GM18511 (cell line): ENCODE data around the gene ADAMTS8.

ENCODE experiments used
- ATAC-seq: cut with Tn5 transposase; IDR thresholded peaks from one replicate; pipeline ENCODE4 v1.9.1; 2021; ENCODE audit warnings: mild to moderate bottlenecking, moderate library complexity; ENCODE audit not compliant: unreplicated experiment

Gene ADAMTS8

GRCh38 chr11:130399196-130399595, 29.2 kb downstream of the ADAMTS8 start:
- ATAC-seq = no peak

GRCh38 chr11:130397780-130398179, 30.6 kb downstream of the ADAMTS8 start:
- ATAC-seq = no peak

GRCh38 chr11:130396965-130397364, 31.4 kb downstream of the ADAMTS8 start:
- ATAC-seq = peak; percentile 55

GRCh38 chr11:130394615-130395014, 33.8 kb downstream of the ADAMTS8 start:
- no peak for ATAC-seq

- ATAC-seq = no peak
Measured at GRCh38 chr11:130391711-130392110, 36.7 kb downstream of the ADAMTS8 start.

- no peak for ATAC-seq
Measured at GRCh38 chr11:130390071-130390758, 38.2 kb downstream of the ADAMTS8 start.

GRCh38 chr11:130389335-130389935, 39.0 kb downstream of the ADAMTS8 start:
- ATAC-seq = no peak

- no peak for ATAC-seq
Measured at GRCh38 chr11:130388607-130389205, 39.7 kb downstream of the ADAMTS8 start.

- ATAC-seq = no peak
Measured at GRCh38 chr11:130386056-130386455, 42.4 kb downstream of the ADAMTS8 start.

GRCh38 chr11:130383344-130384211, 44.8 kb downstream of the ADAMTS8 start:
- no peak for ATAC-seq

GRCh38 chr11:130381317-130381716, 47.1 kb downstream of the ADAMTS8 start:
- no peak for ATAC-seq

- no peak for ATAC-seq
Measured at GRCh38 chr11:130380778-130381177, 47.6 kb downstream of the ADAMTS8 start.

- no peak for ATAC-seq
Measured at GRCh38 chr11:130379276-130379675, 49.1 kb downstream of the ADAMTS8 start.

GRCh38 chr11:130370845-130371590, 57.4 kb downstream of the ADAMTS8 start:
- no peak for ATAC-seq

GRCh38 chr11:130369713-130370112, 58.7 kb downstream of the ADAMTS8 start:
- ATAC-seq = no peak

GRCh38 chr11:130369141-130369691, 59.2 kb downstream of the ADAMTS8 start:
- no peak for ATAC-seq

- ATAC-seq = no peak
Measured at GRCh38 chr11:130359419-130359818, 69.0 kb downstream of the ADAMTS8 start.

GRCh38 chr11:130358398-130358797, 70.0 kb downstream of the ADAMTS8 start:
- ATAC-seq = no peak
